Trophoblast cell (in vitro differentiated cells and primary cell): Measurements from ENCODE around the gene CCR5AS.
"Not testable (repeated sequence)": the region's sequence is repeated elsewhere in the genome, so short reads cannot be mapped to it uniquely, and the experiment has no call there.

Source experiments
- DNase-seq, 2 donors: peaks; one replicate each; pipeline ENCODE4 v3.0.0-alpha.2; 2016
- H2AFZ ChIP-seq: 2 replicates; pipeline ENCODE4 v1.6.1; 2013; ENCODE audit warnings: low read length, moderate library complexity, mild to moderate bottlenecking; ENCODE audit not compliant: insufficient read depth, poor library complexity
- H2AK5ac ChIP-seq: 2 replicates; pipeline ENCODE4 v1.6.1; 2013; ENCODE audit warnings: mild to moderate bottlenecking, low read length
- H2BK120ac ChIP-seq: 2 replicates; pipeline ENCODE4 v1.6.1; 2013; ENCODE audit warnings: low read length, mild to moderate bottlenecking, moderate library complexity; ENCODE audit not compliant: insufficient read depth, poor library complexity
- H2BK12ac ChIP-seq: 2 replicates; pipeline ENCODE4 v1.6.1; 2013; ENCODE audit warnings: mild to moderate bottlenecking, low read length, moderate library complexity
- H2BK5ac ChIP-seq: 2 replicates; pipeline ENCODE4 v1.6.1; 2013; ENCODE audit warnings: low read length, low read depth, moderate library complexity, mild to moderate bottlenecking; ENCODE audit not compliant: poor library complexity
- H3K14ac ChIP-seq: 2 replicates; pipeline ENCODE4 v1.6.1; 2013; ENCODE audit warnings: mild to moderate bottlenecking, low read length
- H3K18ac ChIP-seq: 2 replicates; pipeline ENCODE4 v1.6.1; 2013; ENCODE audit warnings: mild to moderate bottlenecking, low read length
- H3K23ac ChIP-seq: 2 replicates; pipeline ENCODE4 v1.6.1; 2013; ENCODE audit warnings: low read length
- H3K27ac ChIP-seq: 2 replicates; pipeline ENCODE4 v1.5.1; 2013; ENCODE audit warnings: low read depth, mild to moderate bottlenecking, inconsistent platforms, low read length, moderate library complexity
- H3K27me3 ChIP-seq: 2 replicates; pipeline ENCODE4 v1.6.1; 2013; ENCODE audit warnings: inconsistent platforms, mild to moderate bottlenecking, low read length, moderate library complexity; ENCODE audit not compliant: insufficient read depth
- H3K36me3 ChIP-seq, 2 experiments: 1 replicate in 1 of 2; 2 replicates in 1 of 2; pipeline ENCODE4 v1.6.1; 2013; ENCODE audit warnings: low read length in 2 of 2, mild to moderate bottlenecking in 2 of 2, moderate library complexity in 1 of 2; ENCODE audit not compliant: insufficient read depth in 2 of 2, control insufficient read depth in 1 of 2
- H3K4ac ChIP-seq: 2 replicates; pipeline ENCODE4 v1.6.1; 2013; ENCODE audit warnings: low read depth, mild to moderate bottlenecking, low read length, moderate library complexity
- H3K4me1 ChIP-seq, 2 experiments: 1 replicate in 1 of 2; 2 replicates in 1 of 2; pipeline ENCODE4 v1.6.1; 2013; ENCODE audit warnings: low read length in 2 of 2, mild to moderate bottlenecking in 2 of 2, moderate library complexity in 1 of 2; ENCODE audit not compliant: insufficient read depth in 2 of 2, control insufficient read depth in 1 of 2
- H3K4me2 ChIP-seq: 2 replicates; pipeline ENCODE4 v1.6.1; 2013; ENCODE audit warnings: inconsistent platforms, mild to moderate bottlenecking, low read length, moderate library complexity
- H3K4me3 ChIP-seq: 2 replicates; pipeline ENCODE4 v1.5.1; 2013; ENCODE audit warnings: mild to moderate bottlenecking, low read depth, low read length, inconsistent platforms
- H3K79me1 ChIP-seq: one replicate; pipeline ENCODE4 v1.6.1; 2013; ENCODE audit warnings: low read length
- H3K79me2 ChIP-seq: 2 replicates; pipeline ENCODE4 v1.6.1; 2013; ENCODE audit warnings: low read length, mild to moderate bottlenecking; ENCODE audit not compliant: control insufficient read depth, insufficient read depth, poor library complexity
- H3K9ac ChIP-seq: 2 replicates; pipeline ENCODE4 v1.6.1; 2013; ENCODE audit warnings: mild to moderate bottlenecking, low read length
- H3K9me3 ChIP-seq: 2 replicates; pipeline ENCODE4 v1.6.1; 2013; ENCODE audit warnings: low read depth, mild to moderate bottlenecking, control low read depth, inconsistent platforms, low read length; ENCODE audit not compliant: insufficient read depth
- H4K12ac ChIP-seq: 2 replicates; pipeline ENCODE4 v1.6.1; 2013; ENCODE audit warnings: low read depth, mild to moderate bottlenecking, low read length, moderate library complexity
- H4K8ac ChIP-seq: 2 replicates; pipeline ENCODE4 v1.6.1; 2013; ENCODE audit warnings: low read depth, mild to moderate bottlenecking, low read length, moderate library complexity
- H4K91ac ChIP-seq: one replicate; pipeline ENCODE4 v1.6.1; 2013; ENCODE audit warnings: low read depth, mild to moderate bottlenecking, low read length, moderate library complexity
- WGBS: extraction: QIAGEN DNeasy Blood & Tissue Kit; methylation state at CpG from one replicate; pipeline ENCODE4 v1.1.7; 2013; ENCODE audit warnings: missing lambda C conversion rate; ENCODE audit not compliant: insufficient read length, insufficient coverage; ENCODE audit errors: extremely low coverage; 5-methylcytosine and 5-hydroxymethylcytosine counted together

The CCR5AS gene

GRCh38 chr3:46435081-46435726, 28.3 kb upstream of the CCR5AS start:
- peaks cover 0 to 2% of the 10 kb centered on the region in 2 experiments for H3K36me3 ChIP-seq
- peaks cover 2% of the 10 kb centered on the region for H3K79me1 ChIP-seq
- H3K27ac ChIP-seq, result no peak overlapping the region
- H3K4me1 ChIP-seq, result peaks cover 3% of the 10 kb centered on the region in 2 experiments
- no peak overlapping the region for H2BK5ac ChIP-seq
- H3K4ac ChIP-seq, result no peak overlapping the region
- H3K14ac ChIP-seq, result no peak overlapping the region
- H3K27me3 ChIP-seq, result no peaks in the 10 kb centered on the region
- H3K4me3 ChIP-seq, result no peak overlapping the region
- H3K9me3 ChIP-seq, result peaks cover 6% of the 10 kb centered on the region
- no peak overlapping the region for H4K91ac ChIP-seq
- H3K18ac ChIP-seq, result no peak overlapping the region
- WGBS, result no CpG with 5 or more reads among the region's 3 CpGs
- no peak overlapping the region for H3K9ac ChIP-seq
- no peaks in the 10 kb centered on the region for H3K79me2 ChIP-seq
- H2AK5ac ChIP-seq, result no peak overlapping the region
- H3K23ac ChIP-seq, result no peak overlapping the region
- DNase-seq, result peak; percentile 10 to 62
- no peak overlapping the region for H2AFZ ChIP-seq
- H2BK120ac ChIP-seq, result no peak overlapping the region
- no peak overlapping the region for H4K8ac ChIP-seq
- no peak overlapping the region for H2BK12ac ChIP-seq
- H4K12ac ChIP-seq, result no peak overlapping the region
- no peak overlapping the region for H3K4me2 ChIP-seq

GRCh38 chr3:46433841-46434240, 27.0 kb upstream of the CCR5AS start:
- no peak overlapping the region for H3K4me2 ChIP-seq
- no peak overlapping the region for H2BK5ac ChIP-seq
- peaks cover 6% of the 10 kb centered on the region for H3K9me3 ChIP-seq
- H3K4ac ChIP-seq, result peak overlapping the region; percentile 39
- WGBS, result no CpG with 5 or more reads among the region's 1 CpG
- no peak overlapping the region for H3K23ac ChIP-seq
- H2AFZ ChIP-seq, result no peak overlapping the region
- H3K27me3 ChIP-seq, result no peaks in the 10 kb centered on the region
- H3K18ac ChIP-seq, result no peak overlapping the region
- peaks cover 2% of the 10 kb centered on the region for H3K79me1 ChIP-seq
- no peak overlapping the region for H3K9ac ChIP-seq
- no peak overlapping the region for H2AK5ac ChIP-seq
- no peak overlapping the region for H3K14ac ChIP-seq
- no peak overlapping the region for H4K12ac ChIP-seq
- H3K4me3 ChIP-seq, result no peak overlapping the region
- H3K36me3 ChIP-seq, result peaks cover 0 to 2% of the 10 kb centered on the region in 2 experiments
- peak overlapping the region; percentile 39 for H4K8ac ChIP-seq
- peak overlapping the region; percentile 76 for H2BK12ac ChIP-seq
- peak overlapping the region; percentile 57 for H4K91ac ChIP-seq
- peak overlapping the region; percentile 87 for H2BK120ac ChIP-seq
- H3K4me1 ChIP-seq, result peaks cover 3% of the 10 kb centered on the region in 2 experiments
- no peaks in the 10 kb centered on the region for H3K79me2 ChIP-seq
- H3K27ac ChIP-seq, result no peak overlapping the region
- DNase-seq, result no peak

DNA sequence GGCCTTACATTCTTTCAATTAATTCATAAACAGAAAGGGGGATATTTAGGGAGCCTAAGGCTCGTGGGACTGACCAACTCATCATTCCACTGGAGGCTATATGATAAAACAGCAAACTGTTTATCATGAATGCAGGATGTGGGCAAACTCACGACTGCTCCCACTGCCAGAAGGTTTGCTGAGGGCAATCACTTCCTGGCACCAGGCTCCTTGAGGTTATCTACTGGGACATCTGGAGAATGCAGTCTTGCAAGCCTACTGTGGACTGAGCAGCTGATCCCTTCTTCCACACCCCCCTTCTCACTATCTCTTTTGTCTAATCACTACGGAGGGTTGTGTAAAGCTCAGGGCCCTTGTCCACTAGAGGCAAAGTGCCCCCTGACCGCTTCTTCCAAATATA, 26.3 kb upstream of the CCR5AS start:
- H3K18ac ChIP-seq, H2AK5ac ChIP-seq, H4K8ac ChIP-seq, H3K79me1 ChIP-seq, H3K9me3 ChIP-seq, H2BK12ac ChIP-seq, H3K4me1 ChIP-seq, H3K23ac ChIP-seq, H3K4me2 ChIP-seq, H4K12ac ChIP-seq, H3K9ac ChIP-seq, H3K27me3 ChIP-seq, H2BK120ac ChIP-seq, H2BK5ac ChIP-seq, H3K14ac ChIP-seq, H3K79me2 ChIP-seq, H3K4me3 ChIP-seq, H3K36me3 ChIP-seq, H2AFZ ChIP-seq, H4K91ac ChIP-seq, H3K4ac ChIP-seq: not testable (repeated sequence)
- peak overlapping the region; percentile 40 for H3K27ac ChIP-seq
- WGBS, result no CpG with 5 or more reads among the region's 4 CpGs
- DNase-seq, result peak; percentile 79 to 88

DNA sequence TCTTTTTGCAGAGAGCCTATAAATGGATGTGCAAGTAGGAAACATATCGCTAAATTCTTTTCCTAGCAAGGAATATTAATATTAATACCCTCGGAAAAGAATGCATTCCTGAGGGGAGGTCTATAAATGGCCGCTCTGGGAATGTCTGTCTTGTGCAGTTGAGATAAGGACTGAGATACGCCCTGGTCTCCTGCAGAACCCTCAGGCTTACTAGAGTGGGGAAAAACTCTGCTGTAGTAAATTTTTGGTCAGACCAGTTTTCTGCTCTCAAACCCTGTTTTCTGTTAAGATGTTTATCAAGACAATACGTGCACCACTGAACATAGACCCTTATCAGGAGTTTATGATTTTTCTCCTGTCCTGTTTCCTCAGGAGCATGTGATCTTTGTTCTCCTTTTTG, 25.0 kb upstream of the CCR5AS start:
- not testable (repeated sequence) for H3K9me3 ChIP-seq, H3K79me2 ChIP-seq
- no CpG with 5 or more reads among the region's 5 CpGs for WGBS

More for the DNA sequence above, 25.0 kb upstream of the CCR5AS start:
- not testable (repeated sequence) for H2BK5ac ChIP-seq, H2BK12ac ChIP-seq, H3K18ac ChIP-seq, H2BK120ac ChIP-seq, H4K91ac ChIP-seq, H3K9ac ChIP-seq, H4K8ac ChIP-seq, H3K4me2 ChIP-seq, H3K27me3 ChIP-seq, H3K27ac ChIP-seq, H3K14ac ChIP-seq, H2AFZ ChIP-seq, H3K4ac ChIP-seq, H3K79me1 ChIP-seq, H3K4me3 ChIP-seq, H4K12ac ChIP-seq, H2AK5ac ChIP-seq, H3K36me3 ChIP-seq, H3K23ac ChIP-seq
- H3K4me1 ChIP-seq, result peaks cover 7 to 11% of the 10 kb centered on the region in 2 experiments
- DNase-seq, result peak; percentile 39 to 84
